ENCODE measurements around the gene SCAF4. TPM values are rescaled to one million over a fixed set of nuclear protein-coding genes. Genes with fewer than 3 reads are reported as not detected.

Gene SCAF4
- total RNA-seq, 1 donor from 2014 or later, result 32.7 TPM

GRCh38 chr21:31673321-31673912, 58.5 kb downstream of the SCAF4 start:
- ATAC-seq, result no peak
- H3K27ac ChIP-seq, result no peak overlapping the region
- TF ChIP-seq CTCF (IDR thresholded peaks at IDR 0.05), result no peak

GRCh38 chr21:31671931-31672330, 60.0 kb downstream of the SCAF4 start:
- Histone ChIP-seq H3K4me3 (no peak overlapping the region), H3K9me3 (no peaks in the 10 kb centered on the region), H3K36me3 (peaks cover 47% of the 10 kb centered on the region), H3K4me1 (no peaks in the 10 kb centered on the region), H3K27me3 (no peaks in the 10 kb centered on the region), H3K27ac (no peak overlapping the region)
- ATAC-seq (no peak), DNase-seq (no peak)
- intact Hi-C loops (cut with DNase I), result no loop called here
- no peak for TF ChIP-seq CTCF (IDR thresholded peaks at IDR 0.05)

More at GRCh38 chr21:31673321-31673912, 58.5 kb downstream of the SCAF4 start:
- Histone ChIP-seq H3K4me1 (no peaks in the 10 kb centered on the region), H3K27me3 (no peaks in the 10 kb centered on the region), H3K9me3 (no peaks in the 10 kb centered on the region), H3K36me3 (peaks cover 33% of the 10 kb centered on the region), H3K4me3 (no peak overlapping the region)
- DNase-seq, result no peak
- intact Hi-C loops (cut with DNase I), result no loop called here

- TF ChIP-seq CTCF (IDR thresholded peaks at IDR 0.05), result no peak
- intact Hi-C loops (cut with DNase I), result no loop called here
- no peaks in the 10 kb centered on the region for H3K4me1 ChIP-seq
- H3K4me3 ChIP-seq, result no peak overlapping the region
- no peaks in the 10 kb centered on the region for H3K27me3 ChIP-seq
- DNase-seq, result no peak
- no peaks in the 10 kb centered on the region for H3K9me3 ChIP-seq
- no peak overlapping the region for H3K27ac ChIP-seq
- peaks cover 53% of the 10 kb centered on the region for H3K36me3 ChIP-seq
- no peak for ATAC-seq
Observed at GRCh38 chr21:31671146-31671716, 60.7 kb downstream of the SCAF4 start.

- intact Hi-C loops (cut with DNase I), result no loop called here
- TF ChIP-seq CTCF (IDR thresholded peaks at IDR 0.05), result no peak
- Histone ChIP-seq H3K9me3 (no peaks in the 10 kb centered on the region), H3K4me3 (no peak overlapping the region), H3K36me3 (peaks cover 61% of the 10 kb centered on the region), H3K27me3 (no peaks in the 10 kb centered on the region), H3K27ac (no peak overlapping the region), H3K4me1 (no peaks in the 10 kb centered on the region)
- no peak for ATAC-seq
- no peak for DNase-seq
Observed at GRCh38 chr21:31670070-31670469, 61.8 kb downstream of the SCAF4 start.

GRCh38 chr21:31668651-31669491, 63.0 kb downstream of the SCAF4 start:
- ATAC-seq, result no peak
- no peak overlapping the region for H3K4me3 ChIP-seq
- no peaks in the 10 kb centered on the region for H3K27me3 ChIP-seq
- no peaks in the 10 kb centered on the region for H3K4me1 ChIP-seq
- no peak overlapping the region for H3K27ac ChIP-seq
- intact Hi-C loops (cut with DNase I), result no loop called here
- peaks cover 73% of the 10 kb centered on the region for H3K36me3 ChIP-seq
- no peaks in the 10 kb centered on the region for H3K9me3 ChIP-seq
- TF ChIP-seq CTCF (IDR thresholded peaks at IDR 0.05), result no peak
- DNase-seq, result no peak

Data from upper lobe of right lung (tissue), 1 donor.